ENCODE measurements around the gene CENPE.

DNA sequence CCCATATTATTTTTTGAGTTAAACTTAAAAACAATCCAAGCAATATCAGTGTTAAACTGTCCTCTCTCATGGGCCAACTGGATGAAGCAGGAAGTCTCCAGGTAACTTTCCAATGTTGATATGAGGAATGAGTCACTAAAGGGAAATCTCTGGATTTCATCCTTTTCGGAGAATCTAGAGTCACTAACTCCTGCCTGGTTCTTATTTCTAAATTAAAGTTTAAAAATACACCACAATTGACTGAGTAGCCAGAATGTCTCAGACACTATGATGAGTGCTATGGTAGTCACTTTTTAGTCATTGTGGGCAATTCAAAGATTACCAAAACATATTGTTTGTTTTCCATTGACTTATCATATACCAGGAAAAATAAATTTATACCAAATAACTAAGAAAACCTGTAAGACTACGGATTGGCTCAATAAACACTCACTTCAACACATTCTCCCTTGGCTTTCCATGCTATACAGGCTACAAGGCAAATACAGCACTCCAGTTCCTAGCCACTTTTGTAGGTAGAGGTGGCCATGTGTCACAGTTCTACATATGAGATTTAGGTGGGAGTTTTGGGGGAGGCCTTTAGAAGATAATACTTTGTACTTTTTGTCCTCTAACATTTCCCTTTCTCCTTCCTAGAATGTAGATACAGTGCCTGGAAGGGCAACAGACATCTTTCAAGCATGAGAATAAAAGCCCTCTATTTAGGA is 130.1 kb downstream of the CENPE start:
- no peak for TF ChIP-seq EZH2 (IDR thresholded peaks at IDR 0.05; ENCODE audit: borderline replicate concordance, low read length)
- TF ChIP-seq, protein P1, sequence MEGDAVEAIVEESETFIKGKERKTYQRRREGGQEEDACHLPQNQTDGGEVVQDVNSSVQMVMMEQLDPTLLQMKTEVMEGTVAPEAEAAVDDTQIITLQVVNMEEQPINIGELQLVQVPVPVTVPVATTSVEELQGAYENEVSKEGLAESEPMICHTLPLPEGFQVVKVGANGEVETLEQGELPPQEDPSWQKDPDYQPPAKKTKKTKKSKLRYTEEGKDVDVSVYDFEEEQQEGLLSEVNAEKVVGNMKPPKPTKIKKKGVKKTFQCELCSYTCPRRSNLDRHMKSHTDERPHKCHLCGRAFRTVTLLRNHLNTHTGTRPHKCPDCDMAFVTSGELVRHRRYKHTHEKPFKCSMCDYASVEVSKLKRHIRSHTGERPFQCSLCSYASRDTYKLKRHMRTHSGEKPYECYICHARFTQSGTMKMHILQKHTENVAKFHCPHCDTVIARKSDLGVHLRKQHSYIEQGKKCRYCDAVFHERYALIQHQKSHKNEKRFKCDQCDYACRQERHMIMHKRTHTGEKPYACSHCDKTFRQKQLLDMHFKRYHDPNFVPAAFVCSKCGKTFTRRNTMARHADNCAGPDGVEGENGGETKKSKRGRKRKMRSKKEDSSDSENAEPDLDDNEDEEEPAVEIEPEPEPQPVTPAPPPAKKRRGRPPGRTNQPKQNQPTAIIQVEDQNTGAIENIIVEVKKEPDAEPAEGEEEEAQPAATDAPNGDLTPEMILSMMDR (conservative IDR thresholded peaks at IDR 0.05 in 1 of 2, IDR thresholded peaks at IDR 0.05 in 1 of 2; ENCODE audit: extremely low read depth in 1 of 2, insufficient read depth in 1 of 2, low read depth in 1 of 2, low read length in 2 of 2), result no peak
